Activated naive CD4-positive, alpha-beta T cell (primary cell): ENCODE measurements around the gene PGAM5.
"Not testable (repeated sequence)": the region's sequence is repeated elsewhere in the genome, so short reads cannot be mapped to it uniquely, and the experiment has no call there.

Experiments used
- DNase-seq, 4 experiments: peaks; one replicate each; lab custom pipeline; 2025; lab: John Stamatoyannopoulos, UW

The PGAM5 gene

DNA sequence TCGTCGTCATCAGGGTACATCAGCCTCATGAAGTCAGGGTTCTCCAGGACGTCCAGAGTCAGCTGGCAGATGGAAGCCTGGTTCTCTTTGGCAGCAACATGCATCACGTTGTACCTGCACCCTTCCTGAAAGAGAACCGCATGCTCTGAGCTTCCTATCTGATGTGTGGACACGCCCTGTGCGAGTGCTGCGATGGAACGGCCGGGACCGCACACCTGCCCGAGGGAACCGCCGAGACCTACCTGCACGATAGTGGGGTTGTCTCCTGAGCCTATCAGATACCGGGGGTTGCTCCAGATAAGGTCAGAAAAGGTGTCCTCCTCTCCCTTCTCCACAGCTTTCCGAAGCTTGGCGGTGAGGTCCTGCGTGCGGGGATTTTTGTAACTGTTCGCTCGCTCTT is 37.3 kb downstream of the PGAM5 start:
- no peak for DNase-seq

DNA sequence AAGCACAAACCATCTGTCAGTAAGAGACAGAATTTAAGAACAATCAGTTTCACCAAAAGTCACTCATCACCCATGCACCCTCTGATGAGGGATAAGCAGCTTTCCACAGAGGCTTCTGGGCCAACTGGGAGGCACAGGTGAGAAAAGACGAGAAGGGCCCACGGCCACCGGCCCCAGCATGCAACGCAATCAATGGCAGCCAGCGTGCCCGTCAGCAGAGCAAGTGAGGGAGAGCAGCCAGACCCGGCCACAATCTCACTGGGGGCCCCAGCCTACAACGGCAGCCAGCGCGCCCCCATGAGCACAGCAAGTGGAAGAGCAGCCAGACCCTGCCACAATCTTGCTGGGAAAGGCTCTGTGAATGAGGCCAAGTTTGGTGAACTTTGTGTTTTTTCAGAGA is 37.7 kb downstream of the PGAM5 start:
- no peak for DNase-seq

DNA sequence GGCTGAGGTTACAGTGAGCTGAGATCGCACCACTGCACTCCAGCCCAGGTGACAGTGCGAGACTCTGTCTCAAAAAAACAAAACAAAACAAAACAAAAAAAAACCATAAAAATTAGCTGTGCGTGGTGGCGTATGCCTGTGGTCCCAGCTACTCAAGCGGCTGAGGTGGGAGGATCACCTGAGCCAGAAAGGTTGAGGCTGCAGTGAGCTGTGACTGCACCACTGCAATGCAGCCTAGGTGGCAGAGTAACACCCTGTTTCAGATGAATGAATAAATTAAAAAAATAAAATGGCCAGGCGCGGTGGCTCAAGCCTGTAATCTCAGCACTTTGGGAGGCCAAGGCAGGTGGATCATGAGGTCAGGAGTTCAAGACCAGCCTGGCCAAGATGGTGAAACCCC is 43.0 kb downstream of the PGAM5 start:
- not testable (repeated sequence) for DNase-seq

DNA sequence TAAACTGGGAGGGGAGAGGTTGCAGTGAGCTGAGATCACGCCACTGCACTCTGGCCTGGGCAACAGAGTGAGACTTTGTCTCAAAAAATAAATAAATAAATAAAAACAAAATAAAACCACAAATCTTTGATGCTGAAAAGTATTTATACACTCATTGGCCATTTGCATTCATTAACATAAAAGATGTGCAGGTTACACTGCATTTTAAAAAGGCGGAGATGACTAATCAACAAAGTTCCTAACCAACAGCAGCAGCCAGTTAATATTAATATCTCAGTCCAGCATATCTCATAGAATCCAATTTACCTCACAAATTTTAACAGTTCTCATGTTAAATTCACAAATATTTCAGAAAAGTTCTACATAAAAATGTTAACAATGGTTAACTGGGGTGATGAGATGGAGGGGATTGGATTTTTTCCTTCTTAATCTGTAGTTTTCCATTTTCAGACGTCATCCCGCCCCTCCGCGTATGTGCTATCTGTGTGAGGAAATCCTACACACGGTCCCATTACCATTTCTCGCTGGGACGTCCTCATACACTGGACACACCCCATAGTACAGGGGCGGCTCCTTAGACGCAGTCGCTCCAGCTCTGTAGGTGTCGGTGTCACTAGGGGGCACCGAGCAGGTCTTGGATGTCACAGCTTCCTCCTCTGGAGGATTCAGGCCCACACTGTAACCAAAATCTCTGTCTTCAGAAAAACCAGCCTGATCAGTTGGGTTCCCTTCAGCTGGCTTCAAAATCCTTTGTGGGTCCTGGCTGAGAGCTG is 43.7 kb downstream of the PGAM5 start:
- no peak for DNase-seq

- DNase-seq: not testable (repeated sequence)
Observed at GRCh38 chr12:132758825-132759224, 48.2 kb downstream of the PGAM5 start.

- no peak for DNase-seq
Observed at GRCh38 chr12:132759359-132759758, 48.7 kb downstream of the PGAM5 start.

- peak in 2 of 4 experiments; percentile 26 to 44 for DNase-seq
Observed at GRCh38 chr12:132761032-132761920, 50.6 kb downstream of the PGAM5 start, which contains the start of gene ANKLE2. ANKLE2 (minus strand) TSS chr12:132761832; CDS start chr12:132761798, 34 bp downstream.

GRCh38 chr12:132761921-132762583 is 51.4 kb downstream of the PGAM5 start:
- DNase-seq: peak; percentile 43 to 87 (median 70)

DNA sequence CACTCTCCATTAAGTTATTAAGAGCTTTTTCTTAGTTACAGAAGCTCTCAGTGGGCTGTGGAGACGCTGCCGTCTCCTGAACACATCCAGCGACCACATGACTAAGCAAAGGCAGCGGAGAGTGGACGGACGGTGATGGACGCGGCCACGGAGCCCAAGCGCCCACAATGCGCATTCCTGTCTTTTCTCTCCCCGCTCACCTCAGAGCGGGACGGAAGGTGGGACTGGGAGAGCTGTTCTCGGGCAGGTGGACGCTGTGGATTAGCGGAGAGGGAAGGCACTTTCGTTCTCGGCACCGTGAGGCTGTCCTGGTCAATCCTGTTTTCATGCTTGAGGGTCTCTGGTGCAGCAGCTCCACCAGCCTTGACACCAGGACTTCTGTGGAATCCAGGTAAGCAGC is 53.6 kb downstream of the PGAM5 start:
- DNase-seq: no peak

DNA sequence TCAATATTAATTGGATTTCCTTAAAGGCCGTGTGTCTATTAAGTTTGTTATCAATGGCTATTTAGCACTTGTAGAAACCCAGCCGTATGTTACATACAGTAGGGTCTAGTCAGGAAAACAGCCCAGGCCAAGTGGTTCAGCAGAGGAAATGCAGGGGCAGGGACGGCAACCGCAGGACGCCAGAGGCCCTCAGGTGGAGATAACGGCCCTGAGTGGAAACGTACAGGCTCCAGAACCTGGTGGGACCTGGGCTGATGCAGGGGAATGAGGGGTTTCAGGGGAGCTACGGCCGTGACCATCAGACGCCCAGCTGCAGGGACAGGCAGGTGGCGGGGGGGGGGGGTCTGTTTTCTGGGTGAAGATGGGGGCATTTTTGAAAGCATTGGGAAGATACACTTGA is 54.7 kb downstream of the PGAM5 start:
- no peak for DNase-seq

DNA sequence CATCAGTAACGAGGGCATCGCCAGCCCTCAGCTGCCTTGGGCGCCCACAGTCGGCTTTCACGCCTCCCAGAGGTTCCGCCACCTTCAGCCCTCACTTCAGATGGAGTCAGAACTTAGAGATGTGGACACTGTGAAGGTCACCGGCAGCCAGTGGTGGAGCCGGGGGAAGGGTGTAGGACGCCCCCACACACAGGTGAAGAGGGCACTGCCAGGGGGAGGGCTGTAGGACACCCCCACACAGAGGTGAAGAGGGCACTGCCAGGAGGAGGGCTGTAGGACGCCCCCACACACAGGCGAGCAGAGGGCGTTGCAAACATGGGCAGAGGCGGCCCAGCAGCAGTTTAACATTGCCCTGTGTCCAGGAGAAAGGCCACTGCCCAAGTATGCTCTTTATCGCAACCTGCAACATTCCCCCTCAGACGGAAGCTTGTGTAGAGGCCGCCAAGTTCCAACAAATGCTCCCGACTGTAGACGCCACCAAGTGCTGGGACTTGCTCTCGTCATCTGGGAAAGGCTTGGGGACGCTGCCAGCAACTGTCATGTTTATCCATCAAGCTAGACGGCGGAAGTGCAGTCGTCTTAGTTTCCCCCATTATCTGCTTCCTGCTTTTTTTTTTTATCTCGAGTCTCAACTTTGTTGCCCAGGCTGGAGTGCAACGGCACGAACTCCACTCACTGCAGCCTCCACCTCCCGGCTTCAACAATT is 55.9 kb downstream of the PGAM5 start:
- no peak for DNase-seq

DNA sequence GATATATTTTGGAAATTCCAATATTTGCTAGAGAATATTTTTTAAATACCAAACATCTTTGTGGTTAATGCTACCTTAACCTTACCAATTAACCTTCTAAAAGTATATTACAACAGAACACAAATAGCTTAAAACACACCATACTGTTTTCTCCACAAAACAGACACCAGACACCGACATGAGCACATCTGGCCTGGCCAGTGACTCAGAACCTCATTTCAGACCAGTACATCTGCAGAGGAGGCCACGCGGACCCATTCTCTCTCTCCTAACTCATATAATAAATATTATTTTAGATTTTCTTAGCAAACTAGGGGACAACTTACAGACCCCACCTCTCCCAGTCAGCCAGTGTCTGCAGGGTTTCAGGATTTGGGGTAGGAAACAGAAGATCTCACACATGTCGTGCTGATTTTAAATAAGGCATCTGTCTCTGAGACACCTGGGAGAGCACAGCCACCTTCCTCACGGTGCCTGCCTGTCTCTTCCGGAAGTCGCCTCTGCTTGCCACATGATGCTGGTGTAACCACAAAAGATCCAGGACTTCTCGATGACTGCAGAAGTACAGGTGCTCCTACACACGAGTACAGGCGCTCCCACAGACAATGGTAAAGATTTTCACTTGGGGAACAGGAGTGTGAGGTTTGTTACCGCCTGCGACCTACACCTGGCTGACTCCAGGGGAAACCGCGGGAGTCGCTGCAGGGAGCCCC is 60.6 kb downstream of the PGAM5 start:
- DNase-seq: peak in 1 of 4 experiments; percentile 35
